Activated CD4-positive, alpha-beta T cell treated with anti-CD3 and anti-CD28 coated beads for 1 hour (primary cell): ENCODE data around the gene NDOR1.

Source experiments
- DNase-seq: peaks from one replicate; pipeline ENCODE4 v3.0.0-alpha.2; 2020

The NDOR1 gene

GRCh38 chr9:137221506-137222111, 16.1 kb downstream of the NDOR1 start:
- no peak for DNase-seq

- DNase-seq: no peak
These were observed 16.9 kb downstream of the NDOR1 start, which contains the start of gene RNF208 for GRCh38 chr9:137222190-137223077. Gene RNF208, minus strand, starts transcription at chr9:137222240. Its CDS starts 1,028 bp downstream, at chr9:137221212.

- DNase-seq: peak; percentile 98
These were observed 17.8 kb downstream of the NDOR1 start for GRCh38 chr9:137223078-137223970.

GRCh38 chr9:137224830-137225694, 19.6 kb downstream of the NDOR1 start, which contains the start of gene CYSRT1:
Gene CYSRT1, plus strand, starts transcription at chr9:137225174. Its CDS starts 448 bp downstream, at chr9:137225622.
- DNase-seq: no peak

GRCh38 chr9:137225699-137226331, 20.3 kb downstream of the NDOR1 start:
- no peak for DNase-seq

GRCh38 chr9:137226338-137227053, 21.0 kb downstream of the NDOR1 start:
- DNase-seq: no peak

- DNase-seq: peak; percentile 73
These were observed 21.8 kb downstream of the NDOR1 start, which contains the start of gene RNF224 for GRCh38 chr9:137227054-137227852. Gene RNF224, plus strand, starts transcription at chr9:137227502. Its CDS starts 834 bp downstream, at chr9:137228336.

- DNase-seq: no peak
These were observed 22.5 kb downstream of the NDOR1 start for GRCh38 chr9:137227853-137228505.

- DNase-seq: no peak
These were observed 23.0 kb downstream of the NDOR1 start for GRCh38 chr9:137228506-137228967.

- DNase-seq: no peak
These were observed 23.7 kb downstream of the NDOR1 start for GRCh38 chr9:137228968-137229896.

GRCh38 chr9:137229903-137230704, 24.6 kb downstream of the NDOR1 start:
- no peak for DNase-seq

- no peak for DNase-seq
These were observed 25.3 kb downstream of the NDOR1 start, which contains the start of gene SLC34A3 for GRCh38 chr9:137230705-137231371. Gene SLC34A3, plus strand, starts transcription at chr9:137230901. Its CDS starts 802 bp downstream, at chr9:137231703.

- DNase-seq: no peak
These were observed 26.0 kb downstream of the NDOR1 start for GRCh38 chr9:137231372-137232039.

GRCh38 chr9:137232101-137232500, 26.6 kb downstream of the NDOR1 start:
- no peak for DNase-seq

- DNase-seq: no peak
These were observed 27.0 kb downstream of the NDOR1 start for GRCh38 chr9:137232510-137232909.
